Measurements from ENCODE around the gene PIPOX. TPM values are rescaled to one million over a fixed set of nuclear protein-coding genes. Genes with fewer than 3 reads are reported as not detected.
"Not testable (repeated sequence)": the region's sequence is repeated elsewhere in the genome, so short reads cannot be mapped to it uniquely, and the experiment has no call there.

The PIPOX gene
- total RNA-seq, 2 experiments from 2014 or later: 1.6 to 2.2 TPM

DNA sequence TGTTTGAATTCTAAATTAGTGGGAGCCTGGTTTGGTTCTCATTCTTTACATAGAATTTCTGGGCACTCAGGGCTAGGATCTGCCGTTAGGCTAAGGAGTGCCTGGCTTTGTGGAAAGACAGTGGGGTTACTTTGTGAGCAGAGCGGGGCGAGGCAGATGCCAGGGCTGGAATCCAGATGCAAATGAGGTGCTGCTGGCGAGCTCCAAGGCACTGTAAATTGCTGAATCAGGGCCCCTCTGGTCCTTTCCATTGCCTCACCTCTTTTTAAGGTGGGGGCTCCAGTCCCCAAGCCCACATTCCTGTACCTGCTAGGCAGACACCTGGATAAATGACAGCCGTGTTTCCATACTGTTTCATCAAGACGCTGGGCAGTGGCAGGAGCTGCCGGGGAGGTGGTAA is 33.8 kb downstream of the PIPOX start:
- CTCF ChIA-PET: interaction anchor here (1.2 kb wide), 1 partner anchor 36 kb away, joined by 3 read pairs; no protein-coding TSS in a partner anchor
- H3K27me3 Mint-ChIP-seq: no peaks in the 10 kb centered on the region

DNA sequence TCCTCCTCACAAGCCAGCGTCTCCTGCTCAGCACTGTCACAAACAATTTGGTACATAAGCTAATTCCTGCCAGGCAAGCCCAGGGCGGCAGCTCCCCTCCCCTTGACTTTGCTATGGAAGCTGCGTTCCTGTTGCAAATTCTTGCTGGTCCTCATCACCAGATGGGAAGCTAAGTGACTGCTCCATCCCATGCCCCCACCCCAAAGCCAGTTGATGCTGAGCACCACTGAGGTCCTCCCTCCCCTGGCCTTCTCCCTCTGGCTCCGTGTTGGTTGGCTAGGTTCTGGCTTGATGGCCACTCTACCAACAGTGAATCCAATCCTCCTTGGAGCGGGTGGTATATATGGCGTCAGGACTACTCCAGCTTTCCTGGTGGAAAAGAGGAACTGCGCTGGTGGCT is 34.4 kb downstream of the PIPOX start:
- Mint-ChIP-seq H3K9me3 (ENCODE audit: low read depth) (no peaks in the 10 kb centered on the region), H3K4me3 (no peak overlapping the region), H3K27ac (no peak overlapping the region), H3K36me3 (peaks cover 3% of the 10 kb centered on the region), H3K4me1 (no peaks in the 10 kb centered on the region), H3K27me3 (no peaks in the 10 kb centered on the region)
- DNase-seq: no peak
- CTCF ChIA-PET: interaction anchor here (1.2 to 1.6 kb wide), 2 partner anchors 14 to 35 kb away, joined by 3 read pairs; no protein-coding TSS in a partner anchor
- ATAC-seq: no peak

More for the DNA sequence above, 33.8 kb downstream of the PIPOX start:
- Mint-ChIP-seq H3K27ac (no peak overlapping the region), H3K36me3 (peaks cover 3% of the 10 kb centered on the region), H3K9me3 (ENCODE audit: low read depth) (no peaks in the 10 kb centered on the region), H3K4me1 (no peaks in the 10 kb centered on the region), H3K4me3 (no peak overlapping the region)
- ATAC-seq (no peak), DNase-seq (no peak)

DNA sequence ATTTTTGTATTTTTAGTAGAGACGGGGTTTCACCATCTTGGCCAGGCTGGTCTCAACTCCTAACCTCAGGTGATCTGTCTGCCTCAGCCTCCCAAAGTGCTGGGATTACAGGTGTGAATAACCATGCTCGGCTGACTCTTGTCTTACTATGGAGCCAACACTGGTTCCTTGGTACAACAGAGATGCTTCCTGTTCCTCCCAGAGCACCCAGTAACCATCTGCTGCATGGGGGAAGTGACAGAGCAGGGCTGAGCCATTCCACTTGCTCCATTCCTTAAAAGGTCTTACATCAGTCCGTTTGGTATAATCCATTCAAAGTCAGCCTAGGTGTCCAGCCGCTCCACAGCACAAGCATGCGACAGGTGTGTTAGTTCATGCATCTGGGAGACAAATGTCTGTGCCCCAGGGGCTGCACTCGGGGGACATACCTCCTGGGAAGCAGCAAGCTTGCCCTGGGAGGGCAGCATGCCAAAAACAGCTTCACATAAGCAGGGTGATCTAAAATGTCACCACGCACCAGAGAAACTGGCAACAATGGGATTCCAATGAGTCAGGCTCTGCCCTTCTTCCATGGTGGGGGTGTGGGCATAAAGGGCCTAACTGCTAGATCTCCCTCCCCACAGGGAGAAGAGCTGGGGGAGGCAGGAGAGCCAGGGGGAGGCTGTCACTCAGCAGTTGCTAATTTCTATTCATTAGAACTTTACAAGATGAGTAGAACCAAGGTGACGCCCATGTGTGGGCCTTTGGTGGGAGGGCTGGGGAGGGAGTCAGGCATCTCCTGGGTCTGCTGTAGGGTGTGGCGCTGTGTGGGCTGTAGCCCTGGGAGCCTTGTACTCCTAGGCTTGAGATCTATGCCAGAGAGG is 35.5 kb downstream of the PIPOX start:
- Mint-ChIP-seq H3K9me3 (ENCODE audit: low read depth) (no peaks in the 10 kb centered on the region), H3K4me1 (no peaks in the 10 kb centered on the region), H3K4me3 (no peak overlapping the region), H3K27ac (no peak overlapping the region), H3K36me3 (peaks cover 3% of the 10 kb centered on the region), H3K27me3 (no peaks in the 10 kb centered on the region)
- ATAC-seq: no peak
- CTCF ChIA-PET: interaction anchor here (1.4 to 1.7 kb wide), 4 partner anchors 15 to 125 kb away, joined by 3 to 5 read pairs (median 3); no protein-coding TSS in a partner anchor
- no peak for DNase-seq

DNA sequence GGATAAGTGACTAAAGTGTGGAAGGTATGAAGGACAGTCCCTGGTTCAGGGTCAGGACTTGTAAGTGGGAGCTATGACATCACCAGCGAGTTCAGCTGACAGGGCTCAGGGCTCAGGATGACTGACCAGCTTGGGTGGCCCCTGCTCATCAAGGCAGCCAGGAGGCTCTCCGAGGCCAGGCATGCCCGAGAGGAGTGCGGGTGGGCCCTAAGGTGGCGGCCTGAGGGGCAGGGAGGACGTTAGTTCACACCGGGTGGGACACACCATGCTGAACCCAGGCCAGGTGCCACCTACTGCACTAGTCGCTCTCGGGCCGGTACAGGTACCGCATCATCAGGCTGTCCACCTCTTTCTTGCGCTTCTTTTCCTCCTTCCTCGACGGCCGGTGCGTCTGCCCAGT is 36.5 kb downstream of the PIPOX start:
- H3K9me3 Mint-ChIP-seq (ENCODE audit: low read depth): no peaks in the 10 kb centered on the region
- no peak overlapping the region for H3K27ac Mint-ChIP-seq
- DNase-seq: no peak
- peaks cover 3% of the 10 kb centered on the region for H3K36me3 Mint-ChIP-seq
- ATAC-seq: no peak
- CTCF ChIA-PET: interaction anchor here (1.4 to 1.7 kb wide), 3 partner anchors 38 to 126 kb away, joined by 3 to 5 read pairs (median 3); no protein-coding TSS in a partner anchor
- H3K4me3 Mint-ChIP-seq: no peak overlapping the region
- no peaks in the 10 kb centered on the region for H3K27me3 Mint-ChIP-seq
- no peaks in the 10 kb centered on the region for H3K4me1 Mint-ChIP-seq

DNA sequence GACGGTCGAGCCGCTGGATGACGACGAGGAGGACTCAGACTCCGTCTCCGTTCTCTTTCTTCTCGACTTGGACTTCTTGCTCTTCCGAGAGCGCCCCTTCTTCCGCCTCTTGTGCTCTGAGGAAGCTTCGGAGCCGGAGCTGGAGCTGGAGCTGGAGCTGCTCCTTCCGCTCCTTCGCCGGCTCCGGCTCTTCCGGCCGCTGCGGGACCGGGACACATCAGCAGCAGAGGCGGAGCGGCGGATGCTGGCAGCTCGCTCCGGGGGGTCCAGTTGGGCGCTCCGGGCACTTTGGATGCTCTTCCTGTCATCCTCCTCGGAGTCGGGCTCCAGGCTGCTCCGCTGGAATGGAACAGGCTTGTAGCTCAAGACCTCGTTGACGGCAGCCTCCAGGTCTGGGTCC is 36.9 kb downstream of the PIPOX start:
- ATAC-seq (no peak), DNase-seq (no peak)
- Mint-ChIP-seq H3K4me3 (no peak overlapping the region), H3K4me1 (no peaks in the 10 kb centered on the region), H3K27me3 (no peaks in the 10 kb centered on the region), H3K9me3 (ENCODE audit: low read depth) (no peaks in the 10 kb centered on the region), H3K36me3 (peaks cover 3% of the 10 kb centered on the region), H3K27ac (no peak overlapping the region)
- CTCF ChIA-PET: interaction anchor here (1.4 to 1.7 kb wide), 3 partner anchors 37 to 126 kb away, joined by 3 to 5 read pairs (median 3); no protein-coding TSS in a partner anchor

DNA sequence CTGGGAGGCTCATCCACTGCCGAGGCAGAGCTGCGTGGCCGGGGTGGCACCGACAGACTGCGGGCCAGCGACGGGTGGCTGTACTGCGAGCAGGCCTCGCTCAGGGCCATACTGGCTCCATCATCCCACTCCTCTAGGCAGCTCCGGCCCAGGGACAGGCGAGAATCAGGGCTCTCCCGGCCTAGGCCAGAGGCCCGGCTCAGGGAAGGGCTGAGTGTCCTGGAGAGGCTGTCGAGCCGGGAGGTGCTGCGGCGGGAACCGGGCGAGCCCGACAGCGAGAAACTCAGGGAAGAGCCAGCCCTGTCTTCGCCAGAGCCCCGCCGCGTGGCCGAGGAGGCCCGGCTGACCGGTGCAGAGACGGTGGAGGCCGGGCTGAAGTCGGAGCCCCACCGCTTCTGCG is 37.4 kb downstream of the PIPOX start:
- DNase-seq (no peak), ATAC-seq (no peak)
- no peaks in the 10 kb centered on the region for H3K4me1 Mint-ChIP-seq
- no peaks in the 10 kb centered on the region for H3K9me3 Mint-ChIP-seq (ENCODE audit: low read depth)
- H3K27me3 Mint-ChIP-seq: no peaks in the 10 kb centered on the region
- H3K27ac Mint-ChIP-seq: no peak overlapping the region
- H3K36me3 Mint-ChIP-seq: peaks cover 3% of the 10 kb centered on the region
- CTCF ChIA-PET: interaction anchor here (1.5 to 1.7 kb wide), 2 partner anchors 115 to 127 kb away, joined by 3 to 5 read pairs; no protein-coding TSS in a partner anchor
- H3K4me3 Mint-ChIP-seq: no peak overlapping the region

DNA sequence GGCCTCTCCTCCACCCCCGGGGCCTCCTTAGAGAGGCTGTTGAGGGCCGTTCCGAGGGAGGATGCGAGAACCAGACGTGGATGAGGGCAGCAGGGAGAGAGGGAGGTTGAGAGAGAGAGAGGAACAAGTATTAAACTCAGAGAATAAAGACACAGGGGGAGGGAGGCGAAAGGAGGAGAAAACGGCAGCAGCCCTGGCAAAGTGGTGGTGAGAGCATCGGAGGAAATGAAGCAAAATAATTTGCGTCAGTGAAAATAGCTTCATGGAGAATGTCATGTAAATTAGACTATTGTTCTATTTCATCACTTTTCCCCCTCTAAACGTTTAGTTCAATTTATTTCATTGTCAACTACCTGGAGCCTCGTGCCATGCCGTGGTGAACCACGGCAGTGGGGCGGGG is 38.0 kb downstream of the PIPOX start:
- ATAC-seq (no peak), DNase-seq (no peak)
- H3K27me3 Mint-ChIP-seq: no peaks in the 10 kb centered on the region
- CTCF ChIA-PET: interaction anchor here (1.1 kb wide), 1 partner anchor 43 kb away, joined by 4 read pairs; no protein-coding TSS in a partner anchor
- H3K4me3 Mint-ChIP-seq: no peak overlapping the region
- no peaks in the 10 kb centered on the region for H3K4me1 Mint-ChIP-seq
- H3K27ac Mint-ChIP-seq: no peak overlapping the region
- H3K9me3 Mint-ChIP-seq (ENCODE audit: low read depth): no peaks in the 10 kb centered on the region
- H3K36me3 Mint-ChIP-seq: peaks cover 4% of the 10 kb centered on the region

DNA sequence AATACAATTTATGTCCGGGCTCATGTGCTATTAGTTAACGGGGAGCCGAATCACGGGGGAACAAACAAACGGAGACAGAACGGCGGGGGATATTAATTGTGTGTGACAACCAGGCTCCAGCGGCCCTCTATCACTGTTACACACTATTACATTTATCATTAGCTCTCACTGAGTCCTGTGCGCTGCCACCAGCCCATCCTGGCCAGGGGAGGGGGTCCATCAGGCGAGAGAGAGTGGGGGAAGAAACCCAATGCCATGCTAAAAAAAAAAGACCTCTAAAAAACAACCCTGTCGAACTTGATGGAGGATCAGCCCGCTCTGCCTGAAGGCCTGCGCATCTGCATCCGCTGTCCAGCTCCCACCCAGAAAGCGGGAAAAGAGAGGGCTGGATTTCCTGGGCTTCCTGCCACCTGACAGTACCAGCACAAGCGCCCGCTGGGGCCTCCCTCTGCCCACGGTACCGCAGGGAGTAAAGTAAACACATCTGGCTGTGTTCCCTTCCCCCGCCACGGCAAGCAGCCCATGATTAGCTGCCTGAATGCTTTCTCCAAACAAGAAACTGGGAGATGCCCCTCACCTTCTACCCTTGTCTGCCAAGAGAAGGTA is 41.7 kb downstream of the PIPOX start:
- no peak for ATAC-seq
- no peaks in the 10 kb centered on the region for H3K9me3 Mint-ChIP-seq (ENCODE audit: low read depth)
- no peaks in the 10 kb centered on the region for H3K4me1 Mint-ChIP-seq
- no peak overlapping the region for H3K27ac Mint-ChIP-seq
- CTCF ChIA-PET: no interaction called here
- no peak for DNase-seq
- peaks cover 11% of the 10 kb centered on the region for H3K36me3 Mint-ChIP-seq
- H3K4me3 Mint-ChIP-seq: no peak overlapping the region
- no peaks in the 10 kb centered on the region for H3K27me3 Mint-ChIP-seq

DNA sequence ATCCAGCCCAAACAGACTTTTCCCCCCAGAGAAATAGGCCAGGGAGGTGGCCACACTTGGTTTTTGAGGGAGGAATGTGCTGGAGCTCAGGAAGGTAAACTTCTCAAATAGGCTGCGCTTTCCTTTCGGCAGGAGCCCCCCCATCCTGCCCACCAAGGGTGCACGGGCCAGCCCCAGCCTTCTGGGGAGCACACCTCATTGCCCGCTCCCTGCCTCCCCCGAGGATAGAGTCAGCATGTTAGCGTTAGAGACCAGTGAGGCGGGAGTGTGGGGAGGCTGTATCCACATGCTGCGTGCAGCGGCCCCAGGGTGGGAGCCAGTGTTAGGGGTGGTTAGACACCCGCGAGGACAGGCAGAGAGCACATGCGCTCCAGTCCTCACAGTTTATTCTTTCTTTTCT is 42.3 kb downstream of the PIPOX start:
- CTCF ChIA-PET: no interaction called here
- DNase-seq (no peak), ATAC-seq (no peak)
- Mint-ChIP-seq H3K4me3 (no peak overlapping the region), H3K27ac (no peak overlapping the region), H3K27me3 (no peaks in the 10 kb centered on the region), H3K36me3 (peaks cover 11% of the 10 kb centered on the region), H3K9me3 (ENCODE audit: low read depth) (no peaks in the 10 kb centered on the region), H3K4me1 (no peaks in the 10 kb centered on the region)

DNA sequence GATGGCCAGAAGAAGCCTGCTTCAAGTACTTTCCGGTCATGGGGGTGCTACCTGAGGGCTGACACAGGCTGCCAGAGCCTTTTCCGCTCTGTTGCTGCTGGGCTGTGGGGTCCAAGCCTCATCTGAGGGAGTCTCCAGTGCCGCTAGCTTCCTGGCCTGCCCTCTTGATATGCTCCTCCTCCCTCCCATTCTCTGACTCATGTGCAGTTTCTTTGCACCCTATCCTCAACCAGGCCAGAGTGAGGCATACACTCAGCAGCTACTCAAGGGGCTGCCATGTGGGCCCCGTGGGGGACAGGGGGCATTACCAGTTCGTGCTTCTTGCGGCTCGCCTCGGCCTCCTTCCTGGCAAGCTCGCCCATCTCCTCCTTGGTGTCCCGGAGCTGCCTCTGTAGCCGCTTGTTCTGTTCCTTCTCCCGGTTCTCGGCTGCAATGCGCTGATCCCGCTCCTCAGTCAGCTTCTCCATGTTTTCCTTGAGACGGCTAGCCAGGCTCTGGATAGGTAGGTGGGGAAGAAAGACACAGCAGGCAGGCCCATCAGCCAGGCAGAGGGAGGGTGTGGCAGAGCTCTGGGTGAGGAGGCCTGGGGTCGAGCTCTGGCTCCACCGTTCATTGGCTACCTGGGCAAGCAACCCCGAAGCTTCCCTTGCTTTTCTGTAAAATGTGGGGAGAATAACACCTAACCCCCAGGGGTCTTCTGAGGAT is 43.8 kb downstream of the PIPOX start:
- H3K27ac Mint-ChIP-seq: no peak overlapping the region
- CTCF ChIA-PET: no interaction called here
- H3K9me3 Mint-ChIP-seq (ENCODE audit: low read depth): no peaks in the 10 kb centered on the region
- DNase-seq (no peak), ATAC-seq (no peak)
- no peak overlapping the region for H3K4me3 Mint-ChIP-seq
- H3K36me3 Mint-ChIP-seq: peaks cover 8% of the 10 kb centered on the region
- no peaks in the 10 kb centered on the region for H3K27me3 Mint-ChIP-seq
- H3K4me1 Mint-ChIP-seq: no peaks in the 10 kb centered on the region

DNA sequence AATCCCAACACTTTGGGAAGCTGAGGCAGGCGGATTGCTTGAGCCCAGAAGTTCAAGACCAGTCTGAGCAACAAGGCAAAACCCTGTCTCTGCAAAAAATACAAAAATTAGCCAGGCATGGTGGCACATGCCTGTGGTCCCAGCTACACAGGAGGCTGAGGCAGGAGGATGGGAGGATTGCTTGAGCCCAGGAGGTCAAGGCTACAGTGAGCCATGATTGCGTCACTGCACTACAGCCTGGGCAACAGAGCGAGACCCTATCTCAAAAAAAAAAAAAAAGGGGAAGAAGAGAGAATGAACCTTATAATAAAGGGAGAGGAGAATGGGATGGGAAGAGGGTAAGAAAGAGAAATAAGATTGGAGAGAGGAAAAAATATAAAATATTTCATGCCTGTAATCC is 45.8 kb downstream of the PIPOX start:
- CTCF ChIA-PET; ATAC-seq; H3K36me3 Mint-ChIP-seq; H3K9me3 Mint-ChIP-seq (ENCODE audit: low read depth); H3K27me3 Mint-ChIP-seq; H3K4me1 Mint-ChIP-seq; H3K4me3 Mint-ChIP-seq; DNase-seq; H3K27ac Mint-ChIP-seq: not testable (repeated sequence)

DNA sequence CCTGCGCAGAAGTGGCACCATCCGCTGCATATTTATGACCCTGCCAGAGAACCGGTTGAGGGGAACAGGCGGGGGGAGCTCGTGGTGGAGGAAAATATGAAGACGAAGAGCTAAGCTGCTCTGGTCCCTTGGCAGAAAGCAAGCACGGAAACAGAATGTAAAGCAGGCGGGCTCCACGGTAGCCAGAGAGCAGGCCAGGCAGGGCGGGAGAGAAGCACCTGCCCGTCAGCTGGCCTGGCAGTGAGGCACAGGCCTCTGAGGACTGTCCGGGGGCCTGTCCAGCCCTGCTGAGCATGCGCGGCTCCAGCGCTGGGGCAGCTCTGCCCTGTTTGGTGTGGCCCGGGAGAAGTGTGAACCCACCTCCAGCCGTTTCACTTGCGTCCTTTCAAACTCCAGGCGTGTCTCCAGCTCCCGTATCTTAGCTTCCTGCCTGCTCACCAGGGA is 46.7 kb downstream of the PIPOX start:
- Mint-ChIP-seq H3K36me3 (peaks cover 8% of the 10 kb centered on the region), H3K4me1 (no peaks in the 10 kb centered on the region), H3K4me3 (no peak overlapping the region), H3K27me3 (no peaks in the 10 kb centered on the region), H3K9me3 (ENCODE audit: low read depth) (no peaks in the 10 kb centered on the region), H3K27ac (no peak overlapping the region)
- ATAC-seq (no peak), DNase-seq (no peak)
- CTCF ChIA-PET: interaction anchor here (0.6 to 2.0 kb wide), 4 partner anchors 96 to 169 kb away, joined by 3 to 6 read pairs (median 4); no protein-coding TSS in a partner anchor

DNA sequence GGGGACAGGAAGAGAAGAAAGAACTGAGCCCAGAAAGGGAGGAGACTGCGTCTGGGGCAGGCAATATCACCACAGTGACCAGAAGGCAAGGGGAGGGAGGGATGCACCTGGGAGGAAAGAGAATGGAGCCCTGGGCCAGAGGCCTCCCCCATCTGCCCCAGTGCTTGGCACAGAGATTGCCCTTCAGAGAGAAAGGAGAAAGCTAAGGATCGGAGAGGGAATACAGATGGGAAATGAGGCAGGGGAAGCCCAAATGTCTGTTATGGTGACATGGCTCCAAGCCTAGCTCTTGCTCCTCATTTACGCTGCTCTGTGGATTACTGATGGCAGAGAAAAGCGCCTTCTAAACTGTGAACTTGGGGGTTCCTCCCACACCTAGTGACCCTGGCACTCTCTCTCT is 47.2 kb downstream of the PIPOX start:
- H3K4me3 Mint-ChIP-seq: no peak overlapping the region
- peaks cover 8% of the 10 kb centered on the region for H3K36me3 Mint-ChIP-seq

More for the DNA sequence above, 47.2 kb downstream of the PIPOX start:
- DNase-seq (no peak), ATAC-seq (no peak)
- Mint-ChIP-seq H3K9me3 (ENCODE audit: low read depth) (no peaks in the 10 kb centered on the region), H3K27me3 (no peaks in the 10 kb centered on the region), H3K4me1 (no peaks in the 10 kb centered on the region), H3K27ac (no peak overlapping the region)
- CTCF ChIA-PET: interaction anchor here (0.6 to 2.0 kb wide), 4 partner anchors 96 to 168 kb away, joined by 3 to 6 read pairs (median 4); no protein-coding TSS in a partner anchor

Measured in activated CD8-positive, alpha-beta memory T cell treated with anti-CD3 and anti-CD28 coated beads, Interleukin-2, amount 10 ng/mL, durations not matched to agents 7 days and 5 days (primary cell).